ENCODE results near the gene TTN.

Gene TTN

GRCh38 chr2:178843697-178844096 lies 36.5 kb upstream of the TTN start:
- TF ChIP-seq CTCF (IDR thresholded peaks at IDR 0.05; ENCODE audit: low read depth, low read length): no peak
- no peak for DNase-seq (ENCODE audit: extremely low read depth, low read depth)

GRCh38 chr2:178836807-178837206 lies 29.6 kb upstream of the TTN start:
- no peak for TF ChIP-seq CTCF (IDR thresholded peaks at IDR 0.05; ENCODE audit: low read depth, low read length)
- no peak for DNase-seq (ENCODE audit: extremely low read depth, low read depth)

GRCh38 chr2:178834086-178834485 lies 26.9 kb upstream of the TTN start:
- no peak for DNase-seq (ENCODE audit: extremely low read depth, low read depth)
- no peak for TF ChIP-seq CTCF (IDR thresholded peaks at IDR 0.05; ENCODE audit: low read depth, low read length)

- DNase-seq (ENCODE audit: extremely low read depth, low read depth): no peak
- no peak for TF ChIP-seq CTCF (IDR thresholded peaks at IDR 0.05; ENCODE audit: low read depth, low read length)
Measured at GRCh38 chr2:178833382-178833781, 26.2 kb upstream of the TTN start.

- TF ChIP-seq CTCF (IDR thresholded peaks at IDR 0.05; ENCODE audit: low read depth, low read length): no peak
Measured at GRCh38 chr2:178830451-178830850, 23.2 kb upstream of the TTN start.

GRCh38 chr2:178829981-178830380 lies 22.8 kb upstream of the TTN start:
- no peak for TF ChIP-seq CTCF (IDR thresholded peaks at IDR 0.05; ENCODE audit: low read depth, low read length)
- DNase-seq (ENCODE audit: extremely low read depth, low read depth): no peak

More at GRCh38 chr2:178830451-178830850, 23.2 kb upstream of the TTN start:
- no peak for DNase-seq (ENCODE audit: extremely low read depth, low read depth)

GRCh38 chr2:178829299-178829960 lies 22.2 kb upstream of the TTN start:
- TF ChIP-seq CTCF (IDR thresholded peaks at IDR 0.05; ENCODE audit: low read depth, low read length): no peak
- no peak for DNase-seq (ENCODE audit: extremely low read depth, low read depth)

All from AG09319 (cell line).